A172 (cell line): Measurements from ENCODE around the gene ANKRD28. TPM values are rescaled to one million over a fixed set of nuclear protein-coding genes. Genes with fewer than 3 reads are reported as not detected.
"Not testable (repeated sequence)": the region's sequence is repeated elsewhere in the genome, so short reads cannot be mapped to it uniquely, and the experiment has no call there.

ENCODE experiments used
- DNase-seq: peaks from one replicate; pipeline ENCODE4 v3.0.0-alpha.2; 2015; ENCODE audit warnings: low spot score
- total RNA-seq: library from RNA; depleted of rRNA; stranded (reverse); fragments of >200 nt; shearing (Covaris generic); gene quantifications from 2 replicates; pipeline ENCODE4 v1.2.3, GENCODE V29; 2014

ANKRD28 gene
- total RNA-seq, 1 experiment from 2014 or later: 125 TPM

DNA sequence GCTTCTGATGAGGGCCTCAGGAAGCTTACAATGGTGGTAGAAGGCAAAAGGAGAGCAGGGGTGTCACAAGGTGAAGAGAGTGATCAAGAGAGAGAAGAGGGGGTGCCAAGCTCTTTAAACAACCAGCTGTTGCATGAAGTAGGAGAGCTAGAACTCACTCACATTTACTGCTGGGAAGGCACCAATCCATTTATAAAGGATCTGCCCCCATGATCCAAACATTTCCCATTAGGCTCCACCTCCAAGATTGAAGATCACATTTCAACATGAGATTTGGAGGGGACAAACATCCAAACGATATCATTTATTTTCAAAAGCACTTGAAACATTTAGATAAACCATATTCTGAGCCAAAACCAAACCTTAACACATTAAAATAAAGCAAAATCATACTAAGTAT is 26.3 kb downstream of the ANKRD28 start:
- DNase-seq: no peak

DNA sequence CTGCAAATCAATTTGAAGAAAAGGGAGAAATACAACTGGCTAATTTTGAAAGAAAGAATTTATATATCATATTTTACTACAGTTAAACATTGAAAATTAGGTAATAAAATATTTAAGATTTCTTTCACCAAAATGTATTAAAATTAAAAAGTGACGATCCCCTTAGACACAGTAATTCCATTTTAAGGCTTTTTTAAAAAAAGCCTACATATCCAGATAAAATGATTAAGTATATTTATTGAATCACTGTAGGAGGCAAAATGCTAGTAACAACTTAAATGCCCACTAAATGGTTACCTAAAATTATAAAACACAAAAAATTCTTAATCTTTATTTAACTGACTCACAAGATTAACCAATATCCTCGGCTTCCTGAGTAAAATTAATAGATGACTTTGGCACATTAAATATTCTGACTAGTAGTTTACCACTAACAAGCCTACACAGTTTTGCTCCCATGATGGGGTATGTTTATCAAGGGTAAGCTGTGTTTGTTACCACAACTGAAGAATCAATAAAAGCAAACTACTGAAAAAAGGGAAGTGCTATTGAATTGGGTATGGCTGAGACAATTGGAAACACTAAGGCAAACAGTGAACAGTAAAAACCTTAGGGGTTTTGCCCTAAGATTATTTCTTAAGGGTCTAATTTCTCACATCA is 28.4 kb downstream of the ANKRD28 start:
- DNase-seq: no peak

DNA sequence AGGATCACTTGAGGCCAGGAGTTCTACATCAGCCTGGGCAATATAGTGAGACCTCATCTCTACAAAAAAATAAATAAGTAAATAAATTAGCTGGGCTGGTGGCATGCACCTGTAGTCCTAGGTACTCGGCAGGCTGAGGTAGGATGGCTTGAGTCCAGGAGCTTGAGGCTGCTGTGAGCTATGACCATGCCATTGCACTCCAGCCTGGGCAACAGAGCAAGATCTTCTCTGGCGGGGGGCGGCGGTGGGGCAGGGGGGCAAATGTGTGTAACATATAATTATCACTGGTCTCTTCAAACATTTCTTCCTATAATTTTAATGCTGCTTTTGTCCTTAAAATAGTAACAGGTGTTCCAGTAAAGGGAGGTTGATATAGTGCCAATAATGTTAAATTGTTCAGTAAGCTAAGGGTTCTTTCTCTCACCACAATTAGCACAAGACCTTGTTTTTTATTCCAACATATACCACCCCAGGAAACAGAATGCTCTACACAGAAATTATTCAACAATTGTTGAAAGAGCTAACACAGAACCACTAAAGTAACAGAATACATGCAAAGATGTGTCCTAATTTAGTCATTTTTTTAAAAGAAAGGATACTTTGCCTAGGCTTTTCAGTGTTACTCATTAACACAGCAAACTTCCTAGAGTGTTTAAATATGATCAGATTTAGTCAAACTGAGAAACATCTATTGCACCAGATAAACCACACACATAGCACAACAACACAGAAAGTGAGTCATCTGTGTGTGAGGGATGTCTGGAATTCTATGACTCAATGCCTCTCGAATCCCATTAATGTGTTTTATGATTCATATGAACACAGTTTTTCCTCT is 29.1 kb downstream of the ANKRD28 start:
- peak; percentile 94 for DNase-seq

DNA sequence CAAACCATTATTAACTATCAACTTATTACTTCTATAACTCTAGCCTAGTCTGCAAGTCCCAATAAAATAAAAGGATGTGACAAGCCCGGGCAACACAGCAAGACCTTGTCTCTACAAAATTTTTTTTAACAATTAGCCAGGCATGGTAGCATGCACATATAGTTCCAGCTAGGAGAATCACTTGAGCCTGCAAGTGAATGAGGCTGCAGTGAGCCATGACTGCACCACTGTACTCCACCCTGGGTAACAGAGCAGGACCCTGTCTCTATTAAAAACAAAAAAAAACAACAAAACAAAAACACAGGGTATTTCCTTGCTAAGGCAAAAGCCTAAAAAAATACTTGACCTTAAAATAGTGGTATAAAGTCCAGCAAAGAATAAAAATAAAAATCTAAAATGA is 31.4 kb downstream of the ANKRD28 start:
- DNase-seq: no peak

- DNase-seq: no peak
Observed at GRCh38 chr3:15758295-15758694, 39.5 kb downstream of the ANKRD28 start.

- DNase-seq: no peak
Observed at GRCh38 chr3:15757824-15758223, 40.0 kb downstream of the ANKRD28 start.

GRCh38 chr3:15756505-15756904 is 41.3 kb downstream of the ANKRD28 start:
- no peak for DNase-seq

GRCh38 chr3:15755780-15756179 is 42.0 kb downstream of the ANKRD28 start:
- DNase-seq: no peak

DNA sequence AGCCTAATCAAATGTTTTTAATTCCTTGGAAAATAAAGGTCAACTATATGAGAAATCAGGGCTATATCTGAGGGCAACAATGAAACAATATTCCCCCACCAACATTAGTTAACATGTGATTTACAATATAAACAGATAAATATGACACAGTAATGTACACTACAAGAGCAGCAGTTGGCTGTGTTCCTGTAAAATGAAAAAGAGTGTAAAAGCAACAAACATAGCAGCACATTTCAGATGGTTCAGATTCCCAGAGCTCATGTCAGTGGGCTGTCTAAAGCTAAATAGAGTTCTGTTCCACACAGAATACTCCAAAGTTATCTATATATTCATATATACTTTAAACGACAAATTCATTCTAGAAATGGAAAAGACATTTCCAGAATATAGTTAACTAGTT is 42.6 kb downstream of the ANKRD28 start:
- no peak for DNase-seq

GRCh38 chr3:15754047-15754446 is 43.7 kb downstream of the ANKRD28 start:
- DNase-seq: peak; percentile 60

DNA sequence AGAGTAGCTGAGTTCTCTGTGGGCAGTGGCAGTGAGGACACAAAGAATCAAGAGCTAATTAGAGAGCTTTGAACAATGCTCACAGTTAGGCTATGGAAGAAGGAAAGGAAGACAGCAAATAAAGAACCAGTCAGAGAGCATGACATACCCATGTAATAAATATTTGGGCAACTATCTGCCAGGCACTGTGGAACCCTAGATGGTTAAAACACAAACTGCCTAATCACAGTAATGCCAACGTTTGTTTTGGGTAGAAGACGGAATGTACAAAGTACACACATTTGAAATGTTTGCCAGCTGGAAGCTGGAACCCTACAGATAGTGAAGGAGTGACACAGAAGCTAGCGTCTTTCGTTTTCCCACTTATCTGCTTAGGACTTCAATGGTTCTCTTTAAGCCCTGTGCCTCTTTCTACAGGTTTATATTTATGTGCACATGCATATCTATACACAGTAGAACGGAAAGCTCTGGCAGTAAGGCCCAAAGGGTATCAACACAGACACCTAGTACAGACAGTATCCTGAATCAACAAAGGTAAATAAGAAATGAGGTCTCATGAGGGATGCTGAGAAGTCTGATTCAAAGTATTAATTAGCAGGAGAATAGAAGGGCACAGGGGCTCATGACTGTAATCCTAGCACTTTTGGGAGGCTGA is 44.6 kb downstream of the ANKRD28 start:
- no peak for DNase-seq

- DNase-seq: no peak
Observed at GRCh38 chr3:15750879-15751278, 46.9 kb downstream of the ANKRD28 start.

DNA sequence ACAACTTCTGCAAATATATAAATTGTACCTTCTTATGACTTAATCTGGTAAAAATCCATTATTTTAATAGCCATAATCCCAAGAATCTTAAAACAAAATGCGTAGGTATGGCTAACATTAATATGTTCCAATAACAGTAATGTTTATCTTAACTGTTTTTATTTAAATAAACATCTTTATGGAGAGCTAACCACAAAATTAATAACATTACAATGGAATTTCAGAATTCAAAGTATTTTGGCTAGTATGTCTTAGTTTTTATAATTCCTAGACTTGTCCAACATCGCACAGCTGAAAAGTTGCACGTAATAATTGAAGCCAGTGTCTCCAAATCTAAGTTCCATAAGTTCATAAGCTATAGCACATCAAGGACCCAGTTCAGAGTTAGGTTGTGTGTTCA is 47.6 kb downstream of the ANKRD28 start:
- no peak for DNase-seq

DNA sequence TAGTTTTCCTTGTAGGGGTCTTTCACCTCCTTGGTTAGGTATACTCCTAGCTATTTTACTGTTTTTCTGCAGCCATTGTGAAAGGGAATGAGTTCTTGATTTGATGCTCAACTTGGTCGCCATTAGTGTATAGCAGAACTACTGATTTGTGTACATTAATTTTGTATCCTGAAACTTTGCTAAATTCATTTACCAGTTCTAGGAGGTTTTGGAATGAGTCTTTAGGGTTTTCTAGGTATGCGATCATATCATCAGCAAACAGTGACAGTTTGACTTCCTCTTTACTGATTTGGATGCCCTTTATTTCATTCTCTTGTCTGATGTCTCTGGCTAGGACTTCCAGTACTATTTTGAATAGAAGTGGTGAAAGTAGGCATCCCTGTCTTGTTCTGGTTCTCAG is 51.9 kb downstream of the ANKRD28 start:
- not testable (repeated sequence) for DNase-seq

GRCh38 chr3:15744176-15744575 is 53.6 kb downstream of the ANKRD28 start:
- DNase-seq: no peak

DNA sequence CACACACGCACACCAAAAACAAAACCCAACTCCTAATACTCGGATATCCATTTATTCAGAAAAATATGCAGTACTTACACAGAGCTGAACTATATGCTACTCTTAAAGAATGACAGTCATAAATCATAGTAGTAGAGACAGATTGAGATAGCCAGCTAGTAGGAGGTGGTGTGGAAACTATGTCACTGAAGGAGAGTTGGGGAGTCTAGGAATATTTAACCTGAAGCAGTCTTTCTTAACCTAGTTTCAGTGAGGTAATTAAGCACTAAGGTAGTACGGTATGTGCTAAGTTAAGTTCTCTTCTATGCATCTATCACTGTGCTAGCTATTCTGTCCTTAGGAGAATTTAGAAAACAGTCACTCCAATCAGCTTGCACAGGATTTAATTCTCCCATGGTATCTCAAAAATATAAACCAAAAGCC is 54.2 kb downstream of the ANKRD28 start:
- peak; percentile 23 for DNase-seq

DNA sequence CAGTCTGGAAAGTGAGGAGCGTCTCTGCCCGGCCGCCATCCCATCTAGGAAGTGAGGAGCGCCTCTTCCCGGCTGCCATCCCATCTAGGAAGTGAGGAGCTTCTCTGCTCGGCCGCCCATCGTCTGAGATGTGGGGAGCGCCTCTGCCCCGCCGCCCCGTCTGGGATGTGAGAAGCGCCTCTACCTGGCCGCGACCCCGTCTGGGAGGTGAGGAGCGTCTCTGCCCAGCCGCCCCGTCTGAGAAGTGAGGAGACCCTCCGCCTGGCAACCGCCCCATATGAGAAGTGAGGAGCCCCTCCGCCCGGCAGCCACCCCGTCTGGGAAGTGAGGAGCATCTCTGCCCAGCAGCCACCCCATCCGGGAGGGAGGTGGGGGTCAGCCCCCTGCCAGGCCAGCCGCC is 55.5 kb downstream of the ANKRD28 start:
- not testable (repeated sequence) for DNase-seq

- peak; percentile 57 for DNase-seq
Observed at GRCh38 chr3:15738616-15739005, 59.2 kb downstream of the ANKRD28 start.

GRCh38 chr3:15731024-15731423 is 66.8 kb downstream of the ANKRD28 start:
- no peak for DNase-seq

DNA sequence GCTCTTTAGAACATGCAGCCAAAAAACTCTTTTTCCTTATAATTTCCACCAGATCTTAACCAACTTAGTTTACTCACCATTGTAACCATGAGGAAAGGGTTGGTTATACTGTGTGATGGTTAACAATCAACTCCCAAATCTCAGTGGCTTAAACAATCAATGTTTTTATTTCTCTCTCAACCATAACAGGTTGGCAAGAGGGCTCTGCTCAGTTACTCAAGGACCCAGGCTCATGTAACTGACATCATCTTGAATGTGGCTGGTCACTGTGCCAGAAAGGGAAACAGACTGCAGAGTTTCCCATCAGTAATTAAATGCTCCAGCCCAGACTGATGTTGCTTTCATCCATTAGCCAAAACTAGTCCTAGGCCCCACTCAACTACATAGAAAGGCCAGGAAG is 69.0 kb downstream of the ANKRD28 start:
- no peak for DNase-seq

GRCh38 chr3:15726881-15727280 is 70.9 kb downstream of the ANKRD28 start:
- no peak for DNase-seq

- no peak for DNase-seq
Observed at GRCh38 chr3:15726043-15726442, 71.7 kb downstream of the ANKRD28 start.

- no peak for DNase-seq
Observed at GRCh38 chr3:15724446-15724845, 73.3 kb downstream of the ANKRD28 start.
